Mesenchymal stem cell (in vitro differentiated cells and primary cell): ENCODE data around the gene SNX30. TPM values are rescaled to one million over a fixed set of nuclear protein-coding genes. Genes with fewer than 3 reads are reported as not detected.
A peak's percentile ranks its signal among the peaks of the same experiment; 100 is the strongest.

Experiments
- DNase-seq: peaks from one replicate; pipeline ENCODE4 v3.0.0-alpha.2; 2013
- H2AFZ ChIP-seq: one replicate; pipeline ENCODE4 v1.6.1; 2013; ENCODE audit warnings: low read depth, mild to moderate bottlenecking, control low read depth, inconsistent platforms, low read length, moderate library complexity
- H2AK5ac ChIP-seq: 2 replicates; pipeline ENCODE4 v1.6.1; 2013; ENCODE audit warnings: low read length, moderate library complexity, mild to moderate bottlenecking, inconsistent platforms; ENCODE audit not compliant: severe bottlenecking
- H2BK120ac ChIP-seq: one replicate; pipeline ENCODE4 v1.6.1; 2013; ENCODE audit warnings: low read depth, mild to moderate bottlenecking, inconsistent platforms, low read length, moderate library complexity
- H2BK12ac ChIP-seq, 2 experiments: one replicate each; pipeline ENCODE4 v1.6.1; 2013; ENCODE audit warnings: inconsistent platforms in 2 of 2, low read length in 2 of 2, mild to moderate bottlenecking in 2 of 2, moderate library complexity in 2 of 2, control low read depth in 1 of 2
- H2BK15ac ChIP-seq: one replicate; pipeline ENCODE4 v1.6.1; 2013; ENCODE audit warnings: mild to moderate bottlenecking, low read depth, inconsistent platforms; ENCODE audit not compliant: poor library complexity, severe bottlenecking
- H2BK5ac ChIP-seq: 2 replicates; pipeline ENCODE4 v1.6.1; 2013; ENCODE audit warnings: low read depth, mild to moderate bottlenecking, low read length, control low read depth, inconsistent platforms; ENCODE audit not compliant: poor library complexity, severe bottlenecking
- H3K14ac ChIP-seq, 2 experiments: one replicate each; pipeline ENCODE4 v1.6.1; 2013; ENCODE audit warnings: inconsistent platforms in 2 of 2, low read length in 2 of 2, control low read depth in 1 of 2, mild to moderate bottlenecking in 1 of 2, moderate library complexity in 1 of 2
- H3K18ac ChIP-seq, 2 experiments: one replicate each; pipeline ENCODE4 v1.6.1; 2013; ENCODE audit warnings: inconsistent platforms in 2 of 2, low read length in 2 of 2, control low read depth in 1 of 2, low read depth in 1 of 2, mild to moderate bottlenecking in 1 of 2
- H3K23ac ChIP-seq, 2 experiments: one replicate each; pipeline ENCODE4 v1.6.1; 2013; ENCODE audit warnings: inconsistent platforms in 2 of 2, low read length in 2 of 2, mild to moderate bottlenecking in 2 of 2, moderate library complexity in 2 of 2, control low read depth in 1 of 2
- H3K27ac ChIP-seq: 2 replicates; pipeline ENCODE4 v1.5.1; 2013; ENCODE audit warnings: mild to moderate bottlenecking, moderate library complexity, low read length, control low read depth, inconsistent platforms; ENCODE audit not compliant: poor library complexity, severe bottlenecking
- H3K27me3 ChIP-seq, 2 experiments: 2 replicates each; pipeline versions ENCODE4 v1.6.1 to v1.7.0; 2013; ENCODE audit warnings: low read length in 2 of 2, mild to moderate bottlenecking in 2 of 2, moderate library complexity in 2 of 2, control low read depth in 1 of 2, inconsistent platforms in 1 of 2; ENCODE audit not compliant: control insufficient read depth in 1 of 2, insufficient read depth in 1 of 2
- H3K36me3 ChIP-seq, 2 experiments: 2 replicates each; pipeline versions ENCODE4 v1.6.1 to v1.7.0; 2013; ENCODE audit warnings: low read length in 2 of 2, control low read depth in 1 of 2, inconsistent platforms in 1 of 2, low read depth in 1 of 2, mild to moderate bottlenecking in 1 of 2; ENCODE audit not compliant: insufficient read depth in 2 of 2, control insufficient read depth in 1 of 2
- H3K4ac ChIP-seq, 2 experiments: one replicate each; pipeline ENCODE4 v1.6.1; 2013; ENCODE audit warnings: inconsistent platforms in 2 of 2, low read length in 2 of 2, mild to moderate bottlenecking in 2 of 2, moderate library complexity in 2 of 2, control low read depth in 1 of 2, low read depth in 1 of 2
- H3K4me1 ChIP-seq: 2 replicates; pipeline ENCODE4 v1.6.1; 2013; ENCODE audit warnings: low read depth, low read length, control low read depth; ENCODE audit not compliant: control insufficient read depth, insufficient read depth
- H3K4me2 ChIP-seq: 2 replicates; pipeline ENCODE4 v1.6.1; 2013; ENCODE audit warnings: low read length, mild to moderate bottlenecking, inconsistent platforms; ENCODE audit not compliant: poor library complexity, severe bottlenecking
- H3K4me3 ChIP-seq, 2 experiments: 2 replicates each; pipeline versions ENCODE4 v1.5.1 to v1.7.0; 2013; ENCODE audit warnings: low read length in 2 of 2, mild to moderate bottlenecking in 2 of 2, control low read depth in 1 of 2, low read depth in 1 of 2; ENCODE audit not compliant: insufficient read depth in 1 of 2
- H3K79me1 ChIP-seq: replicated peaks from 2 replicates; pipeline ENCODE4 v1.6.1; 2013; ENCODE audit warnings: mild to moderate bottlenecking, control low read depth, low read length, inconsistent platforms; ENCODE audit not compliant: poor library complexity, severe bottlenecking
- H3K9ac ChIP-seq: 2 replicates; pipeline ENCODE4 v1.7.0; 2013; ENCODE audit warnings: mild to moderate bottlenecking, low read length, moderate library complexity
- H3K9me3 ChIP-seq: 2 replicates; pipeline ENCODE4 v1.7.0; 2013; ENCODE audit warnings: mild to moderate bottlenecking, low read length; ENCODE audit not compliant: control insufficient read depth
- H4K8ac ChIP-seq: one replicate; pipeline ENCODE4 v1.6.1; 2013; ENCODE audit warnings: inconsistent platforms, mild to moderate bottlenecking, low read length, moderate library complexity
- H4K91ac ChIP-seq: one replicate; pipeline ENCODE4 v1.6.1; 2013; ENCODE audit warnings: mild to moderate bottlenecking, low read length, inconsistent platforms
- WGBS: methylation state at CpG from one replicate; pipeline ENCODE4 v1.1.7; 2013; ENCODE audit warnings: mixed read lengths; 5-methylcytosine and 5-hydroxymethylcytosine counted together
- polyA plus RNA-seq, 2 experiments: library from polyadenylated mRNA; stranded (reverse); fragments of 200-250 nt; gene quantifications; one replicate each; pipeline ENCODE4 v1.2.3, GENCODE V29; 2013

The SNX30 gene
- 14.3 TPM for polyA plus RNA-seq (2013, experiment 1 of 2)
- polyA plus RNA-seq (2013, experiment 2 of 2): 15.1 TPM

- peak within 1 kb of the TSS; percentile 92 to 95 for H3K4me3 ChIP-seq
- H3K27me3 ChIP-seq: no peaks in the 10 kb centered on the region
- peak within 1 kb of the TSS; percentile 87 to 95 for H3K18ac ChIP-seq
- peak within 1 kb of the TSS in 1 of 2 experiments; percentile 84 for H3K14ac ChIP-seq
- peaks cover 15% of the 10 kb centered on the region for H3K4me1 ChIP-seq
- peak within 1 kb of the TSS; percentile 96 for H2BK15ac ChIP-seq
- H2AFZ ChIP-seq: peak within 1 kb of the TSS; percentile 68
- WGBS: 14% methylated on average over 30 of the region's 49 CpGs
- peak within 1 kb of the TSS; percentile 91 for H3K9ac ChIP-seq
- peak within 1 kb of the TSS; percentile 62 to 66 for H3K23ac ChIP-seq
- no peak within 1 kb of the TSS for H2AK5ac ChIP-seq
- no peaks in the 10 kb centered on the region for H3K9me3 ChIP-seq
- DNase-seq: peak; percentile 89
- H3K4ac ChIP-seq: peak within 1 kb of the TSS; percentile 2 to 80
- H3K79me1 ChIP-seq: peaks cover 16% of the 10 kb centered on the region
- H4K91ac ChIP-seq: peak within 1 kb of the TSS; percentile 90
- no peaks in the 10 kb centered on the region for H3K36me3 ChIP-seq
- no peak within 1 kb of the TSS for H2BK5ac ChIP-seq
- peak within 1 kb of the TSS; percentile 92 for H4K8ac ChIP-seq
- H2BK120ac ChIP-seq: peak within 1 kb of the TSS; percentile 73
- peak within 1 kb of the TSS; percentile 49 to 91 for H2BK12ac ChIP-seq
- peak within 1 kb of the TSS; percentile 73 for H3K27ac ChIP-seq
- peak within 1 kb of the TSS; percentile 99 for H3K4me2 ChIP-seq
These were observed at the start of gene SNX30 for GRCh38 chr9:112750016-112750763. Gene SNX30, plus strand, starts transcription at chr9:112750760. Its CDS starts 242 bp downstream, at chr9:112751002.

- Histone ChIP-seq H3K4me3 (no peak overlapping the region), H3K27me3 (no peaks in the 10 kb centered on the region), H2BK5ac (no peak overlapping the region), H3K27ac (no peak overlapping the region), H3K9ac (no peak overlapping the region), H3K18ac (no peak overlapping the region), H2BK15ac (no peak overlapping the region), H3K36me3 (peaks cover 0 to 15% of the 10 kb centered on the region in 2 experiments), H3K4ac (no peak overlapping the region), H2BK12ac (no peak overlapping the region), H2BK120ac (no peak overlapping the region), H3K14ac (no peak overlapping the region), H3K79me1 (peaks cover 16% of the 10 kb centered on the region), H3K23ac (no peak overlapping the region), H2AFZ (no peak overlapping the region), H3K4me1 (peaks cover 2% of the 10 kb centered on the region), H2AK5ac (no peak overlapping the region), H4K91ac (no peak overlapping the region), H3K4me2 (no peak overlapping the region), H4K8ac (no peak overlapping the region), H3K9me3 (no peaks in the 10 kb centered on the region)
- 94% methylated on average over 2 of the region's 2 CpGs for WGBS
- no peak for DNase-seq
These were observed 47.3 kb upstream of the SNX30 start for GRCh38 chr9:112703304-112703703.

- 68% methylated on average over 5 of the region's 6 CpGs for WGBS
- no peaks in the 10 kb centered on the region for H3K9me3 ChIP-seq
- H2BK5ac ChIP-seq: no peak overlapping the region
These were observed 44.7 kb upstream of the SNX30 start for GRCh38 chr9:112705768-112706427.

DNA sequence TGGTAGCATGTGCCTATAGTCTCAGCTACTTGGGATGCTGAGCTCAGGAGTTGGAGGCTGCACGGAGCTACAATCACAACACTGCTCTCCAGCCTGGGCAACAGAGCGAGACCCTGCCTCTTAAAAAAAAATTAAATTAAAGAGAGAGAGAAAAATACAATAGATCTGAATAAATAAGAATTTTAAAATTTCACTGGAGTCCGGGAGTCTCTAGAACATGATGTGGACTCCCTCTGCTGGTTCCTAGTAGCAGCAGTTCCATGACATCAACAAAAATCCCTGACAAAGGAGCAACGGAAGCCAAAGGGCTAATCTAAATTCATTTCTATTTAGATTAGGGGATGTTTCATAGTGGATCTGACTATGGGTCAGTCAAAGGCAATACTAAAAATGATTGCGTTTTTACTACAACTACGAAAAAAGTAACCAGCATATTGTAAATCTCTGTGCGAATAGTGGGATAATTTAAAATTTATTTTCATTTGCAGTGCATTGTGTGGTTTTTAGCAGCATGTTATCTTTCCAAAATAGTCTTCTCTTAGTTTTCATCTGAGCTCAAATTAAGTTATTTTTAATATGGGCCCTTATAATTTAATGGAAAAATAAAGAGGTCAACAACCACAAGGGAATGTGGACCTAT lies 39.4 kb upstream of the SNX30 start:
- Histone ChIP-seq H3K14ac (no peak overlapping the region), H3K79me1 (peaks cover 25% of the 10 kb centered on the region), H2BK120ac (no peak overlapping the region), H2BK5ac (no peak overlapping the region), H4K8ac (no peak overlapping the region), H3K4me1 (peaks cover 2% of the 10 kb centered on the region), H3K36me3 (peaks cover 4 to 23% of the 10 kb centered on the region in 2 experiments), H3K27me3 (no peaks in the 10 kb centered on the region), H3K9me3 (no peaks in the 10 kb centered on the region), H3K4me2 (no peak overlapping the region), H4K91ac (no peak overlapping the region), H3K27ac (no peak overlapping the region), H3K9ac (peak overlapping the region; percentile 51), H2BK12ac (no peak overlapping the region), H3K18ac (no peak overlapping the region), H3K23ac (no peak overlapping the region), H3K4ac (no peak overlapping the region), H3K4me3 (no peak overlapping the region), H2AK5ac (no peak overlapping the region), H2BK15ac (no peak overlapping the region), H2AFZ (no peak overlapping the region)
- 73% methylated on average over 5 of the region's 7 CpGs for WGBS
- peak; percentile 60 for DNase-seq

More at GRCh38 chr9:112705768-112706427, 44.7 kb upstream of the SNX30 start:
- H3K4me2 ChIP-seq: no peak overlapping the region
- H3K27me3 ChIP-seq: no peaks in the 10 kb centered on the region
- H3K4me1 ChIP-seq: peaks cover 3% of the 10 kb centered on the region
- H3K23ac ChIP-seq: no peak overlapping the region
- H3K79me1 ChIP-seq: peaks cover 23% of the 10 kb centered on the region
- H2BK15ac ChIP-seq: no peak overlapping the region
- no peak overlapping the region for H3K14ac ChIP-seq
- H2BK120ac ChIP-seq: no peak overlapping the region
- H2BK12ac ChIP-seq: no peak overlapping the region
- H3K9ac ChIP-seq: no peak overlapping the region
- H2AK5ac ChIP-seq: no peak overlapping the region
- H3K36me3 ChIP-seq: peaks cover 0 to 16% of the 10 kb centered on the region in 2 experiments
- no peak overlapping the region for H3K27ac ChIP-seq
- H4K91ac ChIP-seq: no peak overlapping the region
- H3K4me3 ChIP-seq: no peak overlapping the region
- DNase-seq: peak; percentile 51
- no peak overlapping the region for H4K8ac ChIP-seq
- no peak overlapping the region for H3K4ac ChIP-seq
- H2AFZ ChIP-seq: no peak overlapping the region
- H3K18ac ChIP-seq: no peak overlapping the region
